ENCODE results near the gene STK38. TPM values are rescaled to one million over a fixed set of nuclear protein-coding genes. Genes with fewer than 3 reads are reported as not detected.

Gene STK38
- total RNA-seq, 1 experiment from 2014 or later, result 44.7 TPM

DNA sequence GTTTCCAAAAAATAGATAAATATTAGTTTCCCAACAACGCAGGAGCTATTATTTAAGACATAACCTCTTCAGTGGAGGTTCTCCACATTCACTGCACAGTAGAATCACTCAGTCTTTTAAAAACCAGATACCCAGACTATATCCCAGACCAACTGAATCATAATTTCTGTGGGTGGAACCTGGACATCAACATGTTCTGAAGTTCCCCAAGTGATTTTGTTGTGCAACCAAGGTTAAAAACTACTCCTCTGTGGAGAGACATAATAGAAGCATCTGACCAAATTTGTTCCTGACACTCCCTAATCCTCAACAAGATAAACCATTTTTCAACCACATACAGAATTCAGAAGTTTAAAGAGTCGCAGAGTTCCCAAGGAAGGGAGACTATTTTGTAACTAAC lies 42.3 kb downstream of the STK38 start:
- Histone ChIP-seq H3K4me3 (ENCODE audit: low read depth in 2 of 2, low read length in 2 of 2) (no peak overlapping the region), H3K36me3 (ENCODE audit: control insufficient read depth, insufficient read depth, low read length) (peaks cover 4% of the 10 kb centered on the region; the same call in 1 of the 2 replicates), H3K4me1 (ENCODE audit: control insufficient read depth, insufficient read depth, low read length) (no peaks in the 10 kb centered on the region), H3K27me3 (ENCODE audit: control insufficient read depth, insufficient read depth, low read length) (no peaks in the 10 kb centered on the region), H3K27ac (ENCODE audit: low read length) (no peak overlapping the region), H3K9me3 (ENCODE audit: control insufficient read depth, insufficient read depth, low read depth, low read length) (no peaks in the 10 kb centered on the region)
- POLR2A ChIA-PET, result no interaction called here
- CTCF ChIA-PET, result no interaction called here
- no peak for TF ChIP-seq POLR2AphosphoS5 (IDR thresholded peaks at IDR 0.05; ENCODE audit: low read depth, low read length)
- no peak for TF ChIP-seq REST (IDR thresholded peaks at IDR 0.05; ENCODE audit: insufficient read depth in 1 of 2, low read depth in 2 of 2, low read length in 1 of 2)
- TF ChIP-seq, protein P1, sequence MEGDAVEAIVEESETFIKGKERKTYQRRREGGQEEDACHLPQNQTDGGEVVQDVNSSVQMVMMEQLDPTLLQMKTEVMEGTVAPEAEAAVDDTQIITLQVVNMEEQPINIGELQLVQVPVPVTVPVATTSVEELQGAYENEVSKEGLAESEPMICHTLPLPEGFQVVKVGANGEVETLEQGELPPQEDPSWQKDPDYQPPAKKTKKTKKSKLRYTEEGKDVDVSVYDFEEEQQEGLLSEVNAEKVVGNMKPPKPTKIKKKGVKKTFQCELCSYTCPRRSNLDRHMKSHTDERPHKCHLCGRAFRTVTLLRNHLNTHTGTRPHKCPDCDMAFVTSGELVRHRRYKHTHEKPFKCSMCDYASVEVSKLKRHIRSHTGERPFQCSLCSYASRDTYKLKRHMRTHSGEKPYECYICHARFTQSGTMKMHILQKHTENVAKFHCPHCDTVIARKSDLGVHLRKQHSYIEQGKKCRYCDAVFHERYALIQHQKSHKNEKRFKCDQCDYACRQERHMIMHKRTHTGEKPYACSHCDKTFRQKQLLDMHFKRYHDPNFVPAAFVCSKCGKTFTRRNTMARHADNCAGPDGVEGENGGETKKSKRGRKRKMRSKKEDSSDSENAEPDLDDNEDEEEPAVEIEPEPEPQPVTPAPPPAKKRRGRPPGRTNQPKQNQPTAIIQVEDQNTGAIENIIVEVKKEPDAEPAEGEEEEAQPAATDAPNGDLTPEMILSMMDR (IDR thresholded peaks at IDR 0.05), result no peak
- no peak for TF ChIP-seq TCF7L2 (IDR thresholded peaks at IDR 0.05; ENCODE audit: low read depth, low read length)
- no peak for TF ChIP-seq SIN3A (IDR thresholded peaks at IDR 0.05; ENCODE audit: borderline replicate concordance, insufficient read depth, low read depth, low read length)
- in situ Hi-C loops (cut with HindIII; ENCODE audit: low pct_unique_long_range_greater_than_20kb, low sequenced_read_pairs), result no loop called here
- intact Hi-C loops (cut with micrococcal nuclease; ENCODE audit: unreplicated experiment), result no loop called here
- ATAC-seq (no peak), DNase-seq (ENCODE audit: low read depth, low spot score) (no peak)
- BruUV-seq (replicated peaks), result no TSS peak

DNA sequence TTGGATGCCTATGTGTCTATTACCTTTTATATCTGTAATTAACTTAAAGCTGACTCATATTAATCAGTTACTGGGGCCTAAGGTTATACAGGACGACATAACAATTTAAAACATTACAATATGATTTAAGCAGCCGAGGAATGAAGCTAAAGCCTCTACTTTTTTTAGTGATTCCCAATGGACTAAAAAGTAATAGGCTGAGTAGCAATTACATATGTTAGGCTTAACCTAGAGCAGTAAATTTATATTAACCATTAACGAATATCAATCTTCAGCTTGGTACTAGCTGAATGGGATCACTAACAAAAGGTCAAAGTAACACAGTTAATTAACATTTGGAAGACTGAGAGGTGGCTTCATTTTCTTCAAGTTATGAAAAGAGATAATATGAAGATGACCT lies 43.1 kb downstream of the STK38 start:
- POLR2A ChIA-PET, result no interaction called here
- H3K27me3 ChIP-seq (ENCODE audit: control insufficient read depth, insufficient read depth, low read length), result no peaks in the 10 kb centered on the region
- H3K9me3 ChIP-seq (ENCODE audit: control insufficient read depth, insufficient read depth, low read depth, low read length), result no peaks in the 10 kb centered on the region
- TF ChIP-seq REST (IDR thresholded peaks at IDR 0.05; ENCODE audit: insufficient read depth in 1 of 2, low read depth in 2 of 2, low read length in 1 of 2), result no peak
- no peak for TF ChIP-seq TCF7L2 (IDR thresholded peaks at IDR 0.05; ENCODE audit: low read depth, low read length)
- no peak for TF ChIP-seq POLR2AphosphoS5 (IDR thresholded peaks at IDR 0.05; ENCODE audit: low read depth, low read length)
- TF ChIP-seq, protein P1 (IDR thresholded peaks at IDR 0.05), result no peak
- no peak for TF ChIP-seq SIN3A (IDR thresholded peaks at IDR 0.05; ENCODE audit: borderline replicate concordance, insufficient read depth, low read depth, low read length)
- DNase-seq (ENCODE audit: low read depth, low spot score) (no peak), ATAC-seq (no peak)
- in situ Hi-C loops (cut with HindIII; ENCODE audit: low pct_unique_long_range_greater_than_20kb, low sequenced_read_pairs) (no loop called here), intact Hi-C loops (cut with micrococcal nuclease; ENCODE audit: unreplicated experiment) (no loop called here)
- no peaks in the 10 kb centered on the region for H3K4me1 ChIP-seq (ENCODE audit: control insufficient read depth, insufficient read depth, low read length)
- no peak overlapping the region for H3K4me3 ChIP-seq (ENCODE audit: low read depth in 2 of 2, low read length in 2 of 2)
- CTCF ChIA-PET, result no interaction called here
- no TSS peak for BruUV-seq (replicated peaks)
- H3K36me3 ChIP-seq (ENCODE audit: control insufficient read depth, insufficient read depth, low read length), result peaks cover 4% of the 10 kb centered on the region; the same call in 1 of the 2 replicates
- H3K27ac ChIP-seq (ENCODE audit: low read length), result no peak overlapping the region
